ENCODE data around the gene SLF2.

DNA sequence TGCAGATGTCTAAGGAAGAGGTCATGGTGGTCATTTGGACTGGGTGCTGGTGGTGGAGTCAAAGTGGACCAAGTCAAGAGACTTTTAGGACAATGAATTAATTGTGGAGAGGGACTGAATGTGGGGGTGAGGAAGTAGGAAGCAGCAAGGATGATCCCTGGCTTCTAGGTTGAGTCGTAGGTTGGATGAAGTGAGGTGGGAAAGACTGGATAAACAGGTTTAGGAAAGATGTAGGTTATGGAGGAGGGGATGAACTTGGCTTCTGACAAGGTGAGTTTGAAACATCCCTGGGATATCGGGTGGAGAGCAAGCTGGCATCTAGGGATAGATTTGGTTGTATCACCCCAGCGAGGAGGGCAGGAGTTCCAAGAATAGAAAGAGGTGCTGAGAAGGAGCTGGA is 64.1 kb downstream of the SLF2 start:
- TF ChIP-seq POLR2AphosphoS5 (IDR thresholded peaks at IDR 0.05; ENCODE audit: low read depth, low read length), result no peak
- TF ChIP-seq, protein P1, sequence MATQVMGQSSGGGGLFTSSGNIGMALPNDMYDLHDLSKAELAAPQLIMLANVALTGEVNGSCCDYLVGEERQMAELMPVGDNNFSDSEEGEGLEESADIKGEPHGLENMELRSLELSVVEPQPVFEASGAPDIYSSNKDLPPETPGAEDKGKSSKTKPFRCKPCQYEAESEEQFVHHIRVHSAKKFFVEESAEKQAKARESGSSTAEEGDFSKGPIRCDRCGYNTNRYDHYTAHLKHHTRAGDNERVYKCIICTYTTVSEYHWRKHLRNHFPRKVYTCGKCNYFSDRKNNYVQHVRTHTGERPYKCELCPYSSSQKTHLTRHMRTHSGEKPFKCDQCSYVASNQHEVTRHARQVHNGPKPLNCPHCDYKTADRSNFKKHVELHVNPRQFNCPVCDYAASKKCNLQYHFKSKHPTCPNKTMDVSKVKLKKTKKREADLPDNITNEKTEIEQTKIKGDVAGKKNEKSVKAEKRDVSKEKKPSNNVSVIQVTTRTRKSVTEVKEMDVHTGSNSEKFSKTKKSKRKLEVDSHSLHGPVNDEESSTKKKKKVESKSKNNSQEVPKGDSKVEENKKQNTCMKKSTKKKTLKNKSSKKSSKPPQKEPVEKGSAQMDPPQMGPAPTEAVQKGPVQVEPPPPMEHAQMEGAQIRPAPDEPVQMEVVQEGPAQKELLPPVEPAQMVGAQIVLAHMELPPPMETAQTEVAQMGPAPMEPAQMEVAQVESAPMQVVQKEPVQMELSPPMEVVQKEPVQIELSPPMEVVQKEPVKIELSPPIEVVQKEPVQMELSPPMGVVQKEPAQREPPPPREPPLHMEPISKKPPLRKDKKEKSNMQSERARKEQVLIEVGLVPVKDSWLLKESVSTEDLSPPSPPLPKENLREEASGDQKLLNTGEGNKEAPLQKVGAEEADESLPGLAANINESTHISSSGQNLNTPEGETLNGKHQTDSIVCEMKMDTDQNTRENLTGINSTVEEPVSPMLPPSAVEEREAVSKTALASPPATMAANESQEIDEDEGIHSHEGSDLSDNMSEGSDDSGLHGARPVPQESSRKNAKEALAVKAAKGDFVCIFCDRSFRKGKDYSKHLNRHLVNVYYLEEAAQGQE (IDR thresholded peaks at IDR 0.05; ENCODE audit: insufficient read depth in 1 of 2, low read depth in 2 of 2, low read length in 2 of 2), result no peak
- TF ChIP-seq FOXP2 (optimal IDR thresholded peaks at IDR 0.05; ENCODE audit: borderline replicate concordance, extremely low read depth, extremely low read length, insufficient read depth), result no peak
- TF ChIP-seq SIN3A (IDR thresholded peaks at IDR 0.05; ENCODE audit: borderline replicate concordance, insufficient read depth, low read length), result no peak
